HG02870 (cell line): ENCODE results near the gene CD2AP.
"Not testable (repeated sequence)": the region's sequence is repeated elsewhere in the genome, so short reads cannot be mapped to it uniquely, and the experiment has no call there.

Experiments
- ATAC-seq: cut with Tn5 transposase; IDR thresholded peaks from one replicate; pipeline ENCODE4 v1.9.1; 2021; ENCODE audit warnings: mild to moderate bottlenecking, moderate library complexity; ENCODE audit not compliant: unreplicated experiment

Gene CD2AP

GRCh38 chr6:47553243-47553642, 75.7 kb downstream of the CD2AP start:
- not testable (repeated sequence) for ATAC-seq

GRCh38 chr6:47556459-47556858, 78.9 kb downstream of the CD2AP start:
- ATAC-seq, result not testable (repeated sequence)

- ATAC-seq, result no peak
Measured at GRCh38 chr6:47563162-47563561, 85.6 kb downstream of the CD2AP start.

- ATAC-seq, result not testable (repeated sequence)
Measured at GRCh38 chr6:47566602-47567001, 89.0 kb downstream of the CD2AP start.

- ATAC-seq, result no peak
Measured at GRCh38 chr6:47567586-47567985, 90.0 kb downstream of the CD2AP start.

- no peak for ATAC-seq
Measured at GRCh38 chr6:47571488-47571887, 93.9 kb downstream of the CD2AP start.

- no peak for ATAC-seq
Measured at GRCh38 chr6:47573109-47573508, 95.5 kb downstream of the CD2AP start.

GRCh38 chr6:47574789-47575188, 97.2 kb downstream of the CD2AP start:
- ATAC-seq, result no peak

GRCh38 chr6:47579040-47579439, 101.5 kb downstream of the CD2AP start:
- no peak for ATAC-seq

- no peak for ATAC-seq
Measured at GRCh38 chr6:47581591-47581990, 104.0 kb downstream of the CD2AP start.

- no peak for ATAC-seq
Measured at GRCh38 chr6:47587493-47587892, 109.9 kb downstream of the CD2AP start.

- ATAC-seq, result no peak
Measured at GRCh38 chr6:47592131-47592840, 114.7 kb downstream of the CD2AP start.

- no peak for ATAC-seq
Measured at GRCh38 chr6:47593979-47594378, 116.4 kb downstream of the CD2AP start.

GRCh38 chr6:47595785-47596184, 118.2 kb downstream of the CD2AP start:
- ATAC-seq, result no peak

GRCh38 chr6:47598367-47598766, 120.8 kb downstream of the CD2AP start:
- ATAC-seq, result no peak

GRCh38 chr6:47599512-47599911, 121.9 kb downstream of the CD2AP start:
- ATAC-seq, result no peak

GRCh38 chr6:47603227-47603626, 125.6 kb downstream of the CD2AP start:
- no peak for ATAC-seq

GRCh38 chr6:47603995-47604394, 126.4 kb downstream of the CD2AP start:
- ATAC-seq, result no peak

GRCh38 chr6:47621838-47622449, 144.4 kb downstream of the CD2AP start:
- no peak for ATAC-seq

- ATAC-seq, result no peak
Measured at GRCh38 chr6:47626782-47627181, 149.2 kb downstream of the CD2AP start.

GRCh38 chr6:47628448-47629272, 151.1 kb downstream of the CD2AP start:
- ATAC-seq, result no peak

GRCh38 chr6:47629954-47630353, 152.4 kb downstream of the CD2AP start:
- ATAC-seq, result no peak
